GM19328 (cell line): Measurements from ENCODE around the gene F2.
A peak's percentile ranks its signal among the peaks of the same experiment; 100 is the strongest.
"Not testable (repeated sequence)": the region's sequence is repeated elsewhere in the genome, so short reads cannot be mapped to it uniquely, and the experiment has no call there.

Source experiments
- ATAC-seq: cut with Tn5 transposase; IDR thresholded peaks from one replicate; pipeline ENCODE4 v1.9.1; 2021; ENCODE audit warnings: mild to moderate bottlenecking, moderate library complexity; ENCODE audit not compliant: unreplicated experiment

Gene F2

DNA sequence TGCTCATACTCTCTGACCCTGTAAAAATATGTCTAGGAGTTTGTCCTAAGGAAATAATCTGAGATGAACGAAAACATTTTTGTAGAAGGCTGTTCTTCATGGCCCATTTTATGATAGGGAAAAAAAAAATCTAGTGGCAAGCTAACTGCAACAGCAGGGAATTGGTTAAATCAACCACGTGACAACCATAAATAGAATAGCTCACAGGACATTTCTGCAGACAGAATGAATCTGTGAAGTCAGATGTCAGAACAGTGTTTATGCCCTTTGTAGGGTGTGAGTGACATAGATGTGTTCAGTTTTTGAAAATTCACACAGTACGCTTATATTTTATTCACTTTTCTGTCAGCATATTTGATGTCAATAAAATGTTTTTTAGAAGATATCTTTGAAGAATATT is 34.6 kb upstream of the F2 start:
- ATAC-seq = no peak

DNA sequence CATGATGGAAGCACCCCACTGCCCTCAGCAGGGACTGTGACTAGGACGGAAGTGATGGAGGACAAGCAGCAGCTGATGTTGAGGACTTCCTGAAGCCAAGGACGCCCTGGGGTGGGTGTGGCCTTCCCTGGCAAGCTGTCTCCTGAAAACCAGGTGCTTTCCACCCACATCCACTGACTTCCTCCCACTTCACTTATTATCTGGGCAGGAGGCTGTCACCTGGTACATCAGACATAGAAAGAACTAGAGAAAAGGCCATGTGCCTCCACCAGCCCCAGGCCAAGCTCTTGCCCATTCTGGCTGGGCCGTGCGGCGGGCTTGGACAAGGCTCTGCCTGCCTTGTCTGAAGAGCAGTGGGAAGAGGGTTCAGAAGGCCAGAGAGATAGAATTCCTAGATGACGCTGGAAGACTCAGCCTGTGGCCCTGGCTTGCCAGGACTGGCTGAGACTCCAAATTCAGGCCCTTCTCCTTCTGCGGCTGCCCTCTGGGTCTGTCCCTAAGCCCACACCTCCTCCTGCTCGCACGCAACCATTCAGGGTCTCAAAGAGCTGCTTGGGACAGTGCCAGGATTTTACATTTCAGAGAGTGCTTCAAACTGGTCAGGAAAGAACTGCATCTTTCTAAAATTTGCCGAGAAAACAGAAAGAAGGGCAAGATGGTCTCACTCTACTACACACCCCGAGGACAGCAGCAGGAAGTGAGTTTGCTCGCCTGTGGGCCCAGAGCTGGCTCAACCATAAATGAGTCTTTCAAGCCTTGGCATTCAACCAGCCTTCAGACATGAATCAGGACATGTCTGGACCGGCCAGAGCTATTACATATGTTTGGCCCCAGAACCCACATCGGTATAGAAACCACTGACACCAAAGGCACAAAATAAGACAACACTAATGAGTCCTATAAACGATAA is 31.9 kb upstream of the F2 start:
- no peak for ATAC-seq

DNA sequence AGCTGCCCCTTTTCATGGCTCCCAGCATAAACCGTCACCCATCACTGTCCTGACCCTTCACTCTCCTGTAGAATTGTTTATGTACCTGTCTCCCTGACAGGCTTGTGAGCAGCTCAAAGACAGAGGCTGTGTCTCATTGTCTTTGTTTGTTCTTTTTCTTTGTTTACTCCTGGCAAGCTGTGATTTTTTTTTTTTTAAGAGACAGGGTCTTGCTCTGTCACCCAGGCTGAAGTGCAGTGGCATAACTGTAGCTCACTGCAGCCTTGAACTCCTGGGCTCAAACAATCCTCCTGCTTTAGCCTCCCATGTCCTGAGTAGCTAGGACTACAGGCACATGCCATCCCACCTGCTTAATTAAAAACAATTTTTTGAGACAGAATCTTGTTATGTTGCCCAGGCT is 28.3 kb upstream of the F2 start:
- ATAC-seq = no peak

- no peak for ATAC-seq
Measured at GRCh38 chr11:46692450-46692849, 26.6 kb upstream of the F2 start.

GRCh38 chr11:46693597-46694012 is 25.4 kb upstream of the F2 start:
- no peak for ATAC-seq

DNA sequence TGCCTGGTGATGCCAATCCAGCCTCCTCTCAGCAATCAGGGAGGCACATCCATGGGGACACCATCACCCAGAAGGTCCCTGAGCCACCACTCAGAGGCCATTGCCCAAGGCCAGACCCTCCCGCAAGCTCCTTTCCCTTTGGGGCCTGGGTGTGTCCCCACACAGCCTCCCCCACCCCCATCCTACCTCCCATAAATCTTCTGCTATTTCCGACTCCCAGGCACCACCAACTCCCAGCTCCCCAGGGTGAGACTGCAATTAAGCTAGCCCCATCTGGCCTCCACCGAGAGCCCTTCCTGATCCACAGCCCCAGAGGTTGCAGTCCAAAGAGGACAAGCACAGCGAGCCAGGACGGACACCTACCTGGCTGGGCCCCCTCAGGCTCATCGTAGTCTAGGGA is 24.9 kb upstream of the F2 start:
- no peak for ATAC-seq

- ATAC-seq = no peak
Measured at GRCh38 chr11:46694607-46695006, 24.4 kb upstream of the F2 start.

- ATAC-seq = no peak
Measured at GRCh38 chr11:46695345-46696211, 23.4 kb upstream of the F2 start.

GRCh38 chr11:46696212-46696558 is 22.8 kb upstream of the F2 start:
- ATAC-seq = no peak

DNA sequence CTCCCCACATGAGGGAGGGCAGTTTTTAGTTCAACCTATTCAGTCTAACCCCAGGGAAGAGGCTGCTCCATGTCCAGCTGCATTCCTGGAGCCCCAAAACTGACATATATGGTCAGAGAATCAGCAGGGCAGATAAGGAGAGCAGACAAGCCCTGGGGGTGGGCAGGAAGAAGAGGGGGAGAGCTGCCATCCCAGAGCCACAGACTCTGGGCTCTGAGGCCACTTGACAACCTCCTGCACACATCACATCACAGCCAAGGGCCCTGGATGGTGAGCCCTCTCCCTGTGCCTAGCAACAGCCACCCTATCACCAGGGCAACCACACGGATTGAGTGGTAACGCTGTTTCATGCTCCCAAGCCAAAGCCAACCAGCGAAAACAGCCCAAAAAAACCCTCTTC is 21.7 kb upstream of the F2 start:
- ATAC-seq = no peak

- ATAC-seq = no peak
Measured at GRCh38 chr11:46697723-46698122, 21.3 kb upstream of the F2 start.

GRCh38 chr11:46698597-46698996 is 20.4 kb upstream of the F2 start:
- ATAC-seq = no peak

DNA sequence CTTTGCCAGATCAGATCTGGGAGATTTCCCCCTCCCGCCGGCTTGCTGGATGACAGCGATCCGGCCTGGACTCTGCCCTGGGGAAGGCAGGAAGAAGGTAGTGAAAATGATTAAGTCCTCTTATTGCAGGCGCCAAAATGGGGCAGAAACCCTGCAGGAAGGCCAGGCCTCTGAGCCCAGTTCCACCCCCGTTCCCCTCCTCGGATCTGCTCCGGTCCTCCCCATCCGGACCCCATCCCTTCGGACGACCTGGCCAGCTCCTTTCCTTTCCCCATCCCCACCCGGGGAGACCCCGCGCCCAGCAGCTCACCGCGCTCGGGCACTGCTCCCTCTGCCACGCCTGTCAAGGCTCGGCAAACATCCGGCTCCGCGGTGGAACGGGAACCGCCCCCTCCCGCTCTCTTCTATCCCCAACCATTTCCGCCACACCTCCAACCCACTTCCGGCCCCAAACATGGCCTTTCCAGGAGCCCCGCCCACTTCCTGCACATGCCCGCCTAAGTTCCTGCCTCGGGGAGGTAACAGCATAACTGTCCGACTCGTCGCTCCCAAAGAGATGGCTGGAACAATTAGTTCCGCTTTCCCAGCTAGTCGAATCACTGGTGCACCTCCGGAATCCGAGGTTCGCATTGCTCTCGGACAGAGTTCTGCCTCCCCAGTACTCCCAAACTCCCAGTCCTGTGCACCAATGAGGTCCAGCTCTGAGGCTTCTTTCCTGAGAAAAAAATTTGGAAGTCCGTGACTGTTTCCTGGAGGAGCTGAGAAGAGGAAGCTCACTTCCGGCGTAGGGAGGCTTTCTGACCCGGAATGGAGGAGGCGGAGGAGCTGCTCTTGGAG is 18.6 kb upstream of the F2 start, which contains the start of the genes ARHGAP1 and ZNF408:
Gene ARHGAP1 (minus strand): TSS at position 379 of the 837 bp plus-strand sequence. CDS start 4,512 bp downstream, outside the sequence.
Gene ZNF408 (plus strand): TSS at position 791 of the 837 bp plus-strand sequence. CDS start 17 bp downstream, at position 808.
- ATAC-seq = peak; percentile 95

DNA sequence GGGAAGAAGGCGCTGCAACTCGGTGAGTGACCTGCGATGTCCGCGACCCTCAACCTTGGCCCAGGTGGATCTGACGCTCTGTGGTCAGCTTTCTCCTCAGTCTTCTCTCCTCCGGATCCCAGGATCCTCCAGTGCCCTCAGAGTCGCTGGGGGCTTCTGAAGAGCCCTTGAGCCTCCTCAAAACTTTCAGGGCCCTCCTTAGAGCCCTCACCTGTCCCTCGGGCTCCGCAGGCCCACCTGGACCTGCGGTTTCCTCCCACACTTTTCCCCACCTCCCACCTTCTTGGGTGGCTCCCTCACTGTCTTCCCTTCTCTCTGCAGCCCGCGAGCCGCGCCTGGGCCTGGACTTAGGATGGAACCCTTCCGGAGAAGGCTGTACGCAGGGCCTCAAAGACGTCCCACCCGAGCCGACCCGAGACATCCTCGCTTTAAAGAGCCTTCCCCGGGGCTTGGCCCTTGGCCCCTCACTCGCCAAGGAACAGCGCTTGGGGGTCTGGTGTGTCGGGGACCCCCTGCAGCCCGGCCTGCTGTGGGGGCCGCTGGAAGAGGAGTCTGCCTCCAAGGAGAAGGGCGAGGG is 17.8 kb upstream of the F2 start:
- no peak for ATAC-seq

DNA sequence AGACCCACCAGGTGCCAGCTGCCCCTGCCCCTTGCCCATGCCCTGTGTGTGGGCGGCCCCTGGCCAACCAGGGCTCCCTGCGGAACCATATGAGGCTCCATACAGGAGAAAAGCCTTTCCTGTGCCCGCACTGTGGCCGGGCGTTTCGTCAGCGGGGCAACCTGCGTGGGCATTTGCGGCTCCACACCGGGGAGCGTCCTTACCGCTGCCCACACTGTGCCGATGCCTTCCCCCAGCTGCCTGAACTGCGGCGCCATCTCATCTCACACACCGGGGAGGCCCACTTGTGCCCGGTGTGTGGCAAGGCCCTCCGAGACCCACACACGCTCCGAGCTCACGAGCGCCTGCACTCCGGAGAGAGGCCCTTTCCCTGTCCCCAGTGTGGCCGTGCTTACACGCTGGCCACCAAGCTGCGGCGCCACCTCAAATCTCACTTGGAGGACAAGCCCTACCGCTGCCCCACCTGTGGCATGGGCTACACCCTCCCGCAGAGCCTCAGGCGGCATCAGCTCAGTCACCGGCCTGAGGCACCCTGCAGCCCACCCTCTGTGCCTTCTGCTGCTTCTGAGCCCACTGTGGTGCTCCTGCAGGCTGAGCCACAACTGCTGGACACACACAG is 13.8 kb upstream of the F2 start:
- no peak for ATAC-seq

DNA sequence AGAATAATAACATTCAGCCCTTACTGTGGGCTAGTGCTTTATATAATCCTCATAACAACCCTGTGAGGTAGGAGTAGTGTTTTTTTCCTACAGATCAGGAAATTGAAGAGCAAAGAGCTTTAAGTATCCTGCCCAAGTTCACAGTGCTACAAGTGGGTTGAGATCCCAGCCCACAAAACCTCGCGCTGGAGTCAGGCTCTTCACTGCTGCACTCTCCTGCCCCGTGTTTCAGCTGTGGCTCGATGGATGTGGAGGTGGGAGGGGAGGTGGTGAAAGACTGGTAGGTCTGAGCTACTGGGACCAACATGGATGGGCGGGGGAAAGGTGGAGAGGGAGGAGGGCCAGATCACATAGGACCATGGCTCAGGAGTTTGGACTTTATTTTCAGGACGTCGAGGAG is 12.1 kb upstream of the F2 start:
- no peak for ATAC-seq

DNA sequence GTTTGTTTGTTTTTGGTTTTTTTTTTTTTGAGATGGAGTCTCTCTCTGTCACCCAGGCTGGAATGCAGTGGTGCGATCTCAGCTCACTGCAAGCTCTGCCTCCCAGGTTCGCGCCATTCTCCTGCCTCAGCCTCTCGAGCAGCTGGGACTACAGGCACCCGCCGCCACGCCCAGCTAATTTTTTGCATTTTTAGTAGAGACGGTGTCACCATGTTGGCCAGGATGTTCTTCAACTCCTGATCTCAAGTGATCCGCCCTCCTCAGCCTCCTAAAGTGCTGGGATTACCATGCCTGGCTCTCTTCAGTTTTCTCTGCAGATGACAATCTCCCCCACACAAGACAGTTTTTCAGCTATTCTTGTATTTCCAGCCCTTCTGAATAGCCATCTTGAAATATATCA is 9.7 kb upstream of the F2 start:
- not testable (repeated sequence) for ATAC-seq

- ATAC-seq = no peak
Measured at GRCh38 chr11:46710821-46711269, 8.2 kb upstream of the F2 start.

DNA sequence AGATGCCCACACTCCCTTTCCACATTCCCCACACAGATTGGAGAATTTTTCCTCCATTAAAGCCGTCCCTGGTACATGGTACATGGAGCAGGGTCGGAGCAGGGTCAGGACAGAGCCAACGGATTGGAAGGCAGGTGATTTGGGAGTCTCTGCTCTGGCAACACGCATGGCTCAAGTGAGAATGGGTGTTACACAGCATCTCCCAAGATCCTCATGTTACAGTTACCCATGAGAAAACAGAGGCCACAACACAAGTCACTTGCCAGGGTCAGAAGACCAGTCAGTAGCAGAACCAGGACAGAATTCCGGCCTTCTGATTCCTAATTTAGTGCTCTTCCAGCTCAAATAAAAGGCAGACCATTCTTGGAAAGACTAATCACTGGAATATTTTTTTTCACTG is 7.7 kb upstream of the F2 start:
- ATAC-seq = no peak
